WTC11 (cell line): ENCODE results near the gene DDX10.

ENCODE experiments used
- FOXP1 ChIP-seq: sonication (generic); formaldehyde crosslinking; IDR thresholded peaks from 2 replicates; pipeline ENCODE4 v1.8.0; 2022; ENCODE audit warnings: missing genetic modification reagents, mild to moderate bottlenecking, moderate library complexity, borderline replicate concordance
- MXD4 ChIP-seq: fragments of 250-450 bp; sonication (Bioruptor Pico); IDR thresholded peaks from 2 replicates; pipeline ENCODE4 v1.8.0; 2021; ENCODE audit warnings: mild to moderate bottlenecking, moderate library complexity, borderline replicate concordance
- NR3C1 ChIP-seq: sonication (generic); formaldehyde crosslinking; conservative IDR thresholded peaks from 2 replicates; pipeline ENCODE4 v1.8.1; 2023; ENCODE audit warnings: low read depth, mild to moderate bottlenecking, missing genetic modification reagents
- PRRX2 ChIP-seq: fragments of 250-450 bp; sonication (Bioruptor Pico); IDR thresholded peaks from 2 replicates; pipeline ENCODE4 v1.8.0; 2021; ENCODE audit warnings: mild to moderate bottlenecking
- TEAD4 ChIP-seq: sonication (generic); formaldehyde crosslinking; IDR thresholded peaks from 2 replicates; pipeline ENCODE4 v1.8.0; 2022; ENCODE audit warnings: mild to moderate bottlenecking, missing genetic modification reagents
- ZNF121 ChIP-seq: sonication (generic); formaldehyde crosslinking; IDR thresholded peaks from 2 replicates; pipeline ENCODE4 v1.8.0; 2023; ENCODE audit warnings: missing genetic modification reagents
- TF ChIP-seq, protein P1 (sequence below): fragments of 200-600 bp; IDR thresholded peaks from 2 replicates; pipeline ENCODE4 v1.8.0; 2022; ENCODE audit warnings: antibody characterized with exemption
- TF ChIP-seq, protein P2 (sequence below): sonication (generic); formaldehyde crosslinking; IDR thresholded peaks from 2 replicates; pipeline ENCODE4 v1.8.0; 2022; ENCODE audit warnings: mild to moderate bottlenecking, missing genetic modification reagents
- TF ChIP-seq, protein P3 (sequence below): sonication (generic); formaldehyde crosslinking; IDR thresholded peaks from 2 replicates; pipeline ENCODE4 v1.8.0; 2022; ENCODE audit warnings: mild to moderate bottlenecking, missing genetic modification reagents
- TF ChIP-seq, protein P4 (sequence below): sonication (generic); formaldehyde crosslinking; IDR thresholded peaks from 2 replicates; pipeline ENCODE4 v1.8.1; 2023; ENCODE audit warnings: mild to moderate bottlenecking, moderate library complexity, missing genetic modification reagents
- TF ChIP-seq, protein P5 (sequence below): sonication (generic); formaldehyde crosslinking; IDR thresholded peaks from 2 replicates; pipeline ENCODE4 v1.8.1; 2023; ENCODE audit warnings: mild to moderate bottlenecking, missing genetic modification reagents
- TF ChIP-seq, protein P6 (sequence below): sonication (generic); formaldehyde crosslinking; IDR thresholded peaks from 2 replicates; pipeline ENCODE4 v1.8.0; 2022; ENCODE audit warnings: mild to moderate bottlenecking, missing genetic modification reagents
- TF ChIP-seq, protein P7 (sequence below): fragments of 250-450 bp; sonication (Bioruptor Pico); IDR thresholded peaks from 2 replicates; pipeline ENCODE4 v1.9.0; 2021; ENCODE audit warnings: mild to moderate bottlenecking, borderline replicate concordance

DNA sequence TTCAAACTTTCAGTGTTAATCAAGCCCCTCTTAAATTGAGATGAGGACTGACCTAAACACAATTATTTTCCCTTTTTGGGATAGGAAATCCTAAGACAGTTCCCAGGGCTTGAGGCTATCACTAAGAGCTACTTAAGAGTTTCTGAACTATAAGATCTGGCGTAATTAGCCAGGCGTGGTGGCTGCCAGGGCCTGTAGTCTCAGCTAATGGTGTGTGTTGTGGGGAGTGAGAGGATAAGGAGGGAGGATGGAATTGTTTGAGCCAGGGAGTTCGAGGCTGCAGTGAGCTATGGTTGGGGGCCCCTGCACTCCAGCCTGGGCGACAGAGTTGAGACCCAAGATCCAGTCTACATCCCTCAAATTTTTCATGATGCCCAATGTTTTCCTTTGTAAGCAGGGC, 47.8 kb upstream of the DDX10 start:
- TF ChIP-seq, protein P1, sequence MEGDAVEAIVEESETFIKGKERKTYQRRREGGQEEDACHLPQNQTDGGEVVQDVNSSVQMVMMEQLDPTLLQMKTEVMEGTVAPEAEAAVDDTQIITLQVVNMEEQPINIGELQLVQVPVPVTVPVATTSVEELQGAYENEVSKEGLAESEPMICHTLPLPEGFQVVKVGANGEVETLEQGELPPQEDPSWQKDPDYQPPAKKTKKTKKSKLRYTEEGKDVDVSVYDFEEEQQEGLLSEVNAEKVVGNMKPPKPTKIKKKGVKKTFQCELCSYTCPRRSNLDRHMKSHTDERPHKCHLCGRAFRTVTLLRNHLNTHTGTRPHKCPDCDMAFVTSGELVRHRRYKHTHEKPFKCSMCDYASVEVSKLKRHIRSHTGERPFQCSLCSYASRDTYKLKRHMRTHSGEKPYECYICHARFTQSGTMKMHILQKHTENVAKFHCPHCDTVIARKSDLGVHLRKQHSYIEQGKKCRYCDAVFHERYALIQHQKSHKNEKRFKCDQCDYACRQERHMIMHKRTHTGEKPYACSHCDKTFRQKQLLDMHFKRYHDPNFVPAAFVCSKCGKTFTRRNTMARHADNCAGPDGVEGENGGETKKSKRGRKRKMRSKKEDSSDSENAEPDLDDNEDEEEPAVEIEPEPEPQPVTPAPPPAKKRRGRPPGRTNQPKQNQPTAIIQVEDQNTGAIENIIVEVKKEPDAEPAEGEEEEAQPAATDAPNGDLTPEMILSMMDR: no peak
- TF ChIP-seq, protein P2, sequence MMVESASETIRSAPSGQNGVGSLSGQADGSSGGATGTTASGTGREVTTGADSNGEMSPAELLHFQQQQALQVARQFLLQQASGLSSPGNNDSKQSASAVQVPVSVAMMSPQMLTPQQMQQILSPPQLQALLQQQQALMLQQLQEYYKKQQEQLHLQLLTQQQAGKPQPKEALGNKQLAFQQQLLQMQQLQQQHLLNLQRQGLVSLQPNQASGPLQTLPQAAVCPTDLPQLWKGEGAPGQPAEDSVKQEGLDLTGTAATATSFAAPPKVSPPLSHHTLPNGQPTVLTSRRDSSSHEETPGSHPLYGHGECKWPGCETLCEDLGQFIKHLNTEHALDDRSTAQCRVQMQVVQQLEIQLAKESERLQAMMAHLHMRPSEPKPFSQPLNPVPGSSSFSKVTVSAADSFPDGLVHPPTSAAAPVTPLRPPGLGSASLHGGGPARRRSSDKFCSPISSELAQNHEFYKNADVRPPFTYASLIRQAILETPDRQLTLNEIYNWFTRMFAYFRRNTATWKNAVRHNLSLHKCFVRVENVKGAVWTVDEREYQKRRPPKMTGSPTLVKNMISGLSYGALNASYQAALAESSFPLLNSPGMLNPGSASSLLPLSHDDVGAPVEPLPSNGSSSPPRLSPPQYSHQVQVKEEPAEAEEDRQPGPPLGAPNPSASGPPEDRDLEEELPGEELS (CRISPR knock-in tag): no peak
- TF ChIP-seq, protein P3, sequence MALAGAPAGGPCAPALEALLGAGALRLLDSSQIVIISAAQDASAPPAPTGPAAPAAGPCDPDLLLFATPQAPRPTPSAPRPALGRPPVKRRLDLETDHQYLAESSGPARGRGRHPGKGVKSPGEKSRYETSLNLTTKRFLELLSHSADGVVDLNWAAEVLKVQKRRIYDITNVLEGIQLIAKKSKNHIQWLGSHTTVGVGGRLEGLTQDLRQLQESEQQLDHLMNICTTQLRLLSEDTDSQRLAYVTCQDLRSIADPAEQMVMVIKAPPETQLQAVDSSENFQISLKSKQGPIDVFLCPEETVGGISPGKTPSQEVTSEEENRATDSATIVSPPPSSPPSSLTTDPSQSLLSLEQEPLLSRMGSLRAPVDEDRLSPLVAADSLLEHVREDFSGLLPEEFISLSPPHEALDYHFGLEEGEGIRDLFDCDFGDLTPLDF (CRISPR knock-in tag): no peak
- TF ChIP-seq TEAD4 (no peak), PRRX2 (CRISPR knock-in tag) (no peak), MXD4 (CRISPR knock-in tag) (no peak), ZNF121 (CRISPR knock-in tag) (no peak), NR3C1 (CRISPR knock-in tag) (no peak), FOXP1 (CRISPR knock-in tag) (no peak)
- TF ChIP-seq, protein P4, sequence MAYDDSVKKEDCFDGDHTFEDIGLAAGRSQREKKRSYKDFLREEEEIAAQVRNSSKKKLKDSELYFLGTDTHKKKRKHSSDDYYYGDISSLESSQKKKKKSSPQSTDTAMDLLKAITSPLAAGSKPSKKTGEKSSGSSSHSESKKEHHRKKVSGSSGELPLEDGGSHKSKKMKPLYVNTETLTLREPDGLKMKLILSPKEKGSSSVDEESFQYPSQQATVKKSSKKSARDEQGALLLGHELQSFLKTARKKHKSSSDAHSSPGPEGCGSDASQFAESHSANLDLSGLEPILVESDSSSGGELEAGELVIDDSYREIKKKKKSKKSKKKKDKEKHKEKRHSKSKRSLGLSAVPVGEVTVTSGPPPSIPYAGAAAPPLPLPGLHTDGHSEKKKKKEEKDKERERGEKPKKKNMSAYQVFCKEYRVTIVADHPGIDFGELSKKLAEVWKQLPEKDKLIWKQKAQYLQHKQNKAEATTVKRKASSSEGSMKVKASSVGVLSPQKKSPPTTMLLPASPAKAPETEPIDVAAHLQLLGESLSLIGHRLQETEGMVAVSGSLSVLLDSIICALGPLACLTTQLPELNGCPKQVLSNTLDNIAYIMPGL (CRISPR knock-in tag): no peak
- TF ChIP-seq, protein P5, sequence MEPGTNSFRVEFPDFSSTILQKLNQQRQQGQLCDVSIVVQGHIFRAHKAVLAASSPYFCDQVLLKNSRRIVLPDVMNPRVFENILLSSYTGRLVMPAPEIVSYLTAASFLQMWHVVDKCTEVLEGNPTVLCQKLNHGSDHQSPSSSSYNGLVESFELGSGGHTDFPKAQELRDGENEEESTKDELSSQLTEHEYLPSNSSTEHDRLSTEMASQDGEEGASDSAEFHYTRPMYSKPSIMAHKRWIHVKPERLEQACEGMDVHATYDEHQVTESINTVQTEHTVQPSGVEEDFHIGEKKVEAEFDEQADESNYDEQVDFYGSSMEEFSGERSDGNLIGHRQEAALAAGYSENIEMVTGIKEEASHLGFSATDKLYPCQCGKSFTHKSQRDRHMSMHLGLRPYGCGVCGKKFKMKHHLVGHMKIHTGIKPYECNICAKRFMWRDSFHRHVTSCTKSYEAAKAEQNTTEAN (CRISPR knock-in tag): no peak
- TF ChIP-seq, protein P6, sequence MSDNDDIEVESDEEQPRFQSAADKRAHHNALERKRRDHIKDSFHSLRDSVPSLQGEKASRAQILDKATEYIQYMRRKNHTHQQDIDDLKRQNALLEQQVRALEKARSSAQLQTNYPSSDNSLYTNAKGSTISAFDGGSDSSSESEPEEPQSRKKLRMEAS (CRISPR knock-in tag): no peak
- TF ChIP-seq, protein P7, sequence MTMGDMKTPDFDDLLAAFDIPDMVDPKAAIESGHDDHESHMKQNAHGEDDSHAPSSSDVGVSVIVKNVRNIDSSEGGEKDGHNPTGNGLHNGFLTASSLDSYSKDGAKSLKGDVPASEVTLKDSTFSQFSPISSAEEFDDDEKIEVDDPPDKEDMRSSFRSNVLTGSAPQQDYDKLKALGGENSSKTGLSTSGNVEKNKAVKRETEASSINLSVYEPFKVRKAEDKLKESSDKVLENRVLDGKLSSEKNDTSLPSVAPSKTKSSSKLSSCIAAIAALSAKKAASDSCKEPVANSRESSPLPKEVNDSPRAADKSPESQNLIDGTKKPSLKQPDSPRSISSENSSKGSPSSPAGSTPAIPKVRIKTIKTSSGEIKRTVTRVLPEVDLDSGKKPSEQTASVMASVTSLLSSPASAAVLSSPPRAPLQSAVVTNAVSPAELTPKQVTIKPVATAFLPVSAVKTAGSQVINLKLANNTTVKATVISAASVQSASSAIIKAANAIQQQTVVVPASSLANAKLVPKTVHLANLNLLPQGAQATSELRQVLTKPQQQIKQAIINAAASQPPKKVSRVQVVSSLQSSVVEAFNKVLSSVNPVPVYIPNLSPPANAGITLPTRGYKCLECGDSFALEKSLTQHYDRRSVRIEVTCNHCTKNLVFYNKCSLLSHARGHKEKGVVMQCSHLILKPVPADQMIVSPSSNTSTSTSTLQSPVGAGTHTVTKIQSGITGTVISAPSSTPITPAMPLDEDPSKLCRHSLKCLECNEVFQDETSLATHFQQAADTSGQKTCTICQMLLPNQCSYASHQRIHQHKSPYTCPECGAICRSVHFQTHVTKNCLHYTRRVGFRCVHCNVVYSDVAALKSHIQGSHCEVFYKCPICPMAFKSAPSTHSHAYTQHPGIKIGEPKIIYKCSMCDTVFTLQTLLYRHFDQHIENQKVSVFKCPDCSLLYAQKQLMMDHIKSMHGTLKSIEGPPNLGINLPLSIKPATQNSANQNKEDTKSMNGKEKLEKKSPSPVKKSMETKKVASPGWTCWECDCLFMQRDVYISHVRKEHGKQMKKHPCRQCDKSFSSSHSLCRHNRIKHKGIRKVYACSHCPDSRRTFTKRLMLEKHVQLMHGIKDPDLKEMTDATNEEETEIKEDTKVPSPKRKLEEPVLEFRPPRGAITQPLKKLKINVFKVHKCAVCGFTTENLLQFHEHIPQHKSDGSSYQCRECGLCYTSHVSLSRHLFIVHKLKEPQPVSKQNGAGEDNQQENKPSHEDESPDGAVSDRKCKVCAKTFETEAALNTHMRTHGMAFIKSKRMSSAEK: no peak
